Endometrial microvascular endothelial cells (primary cell): ENCODE data around the gene FBLN2. TPM values are rescaled to one million over a fixed set of nuclear protein-coding genes. Genes with fewer than 3 reads are reported as not detected.

Source experiments
- in situ Hi-C: cut with HindIII; loops from 2 replicates; pipeline ENCODE4 v1.10.0; 2017; ENCODE audit warnings: low sequenced_read_pairs, low pct_unique_long_range_greater_than_20kb; ENCODE audit errors: inconsistent ontology term
- total RNA-seq: library from RNA; depleted of rRNA; stranded (reverse); fragments of >200 nt; gene quantifications from one replicate; pipeline ENCODE4 v1.2.3, GENCODE V29; 2015; ENCODE audit errors: inconsistent ontology term

Gene FBLN2
- total RNA-seq, 1 donor from 2014 or later, result 0.37 TPM

DNA sequence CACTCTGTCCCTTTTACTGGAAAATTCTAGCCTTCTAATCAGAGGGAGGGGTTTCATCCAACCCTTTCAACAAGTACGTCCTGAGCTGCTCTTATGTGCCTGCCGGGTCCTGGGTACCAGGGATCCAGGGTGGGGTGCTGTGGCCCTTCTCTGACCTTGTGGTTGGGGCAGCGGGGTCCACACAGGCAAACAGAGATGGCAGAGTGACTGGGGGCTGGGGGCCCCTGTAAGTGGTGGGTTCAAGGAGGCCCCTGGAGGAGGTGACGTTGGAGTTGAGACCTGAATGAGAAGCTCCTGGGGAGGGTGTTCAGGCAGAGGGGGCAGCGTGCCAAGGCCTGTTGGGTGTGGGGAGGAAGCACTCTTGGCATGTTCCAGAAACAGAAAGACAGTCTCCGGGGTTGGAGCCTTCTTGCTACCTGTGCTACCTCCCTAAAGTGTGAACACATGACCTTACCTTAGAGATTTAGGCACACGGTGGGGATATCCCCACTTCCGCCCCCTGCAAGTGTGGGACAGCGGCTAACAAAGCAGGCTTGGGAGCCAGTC is 78.1 kb downstream of the FBLN2 start:
- in situ Hi-C loops, result no loop called here

- in situ Hi-C loops, result no loop called here
Measured at GRCh38 chr3:13627681-13628080, 78.8 kb downstream of the FBLN2 start.

DNA sequence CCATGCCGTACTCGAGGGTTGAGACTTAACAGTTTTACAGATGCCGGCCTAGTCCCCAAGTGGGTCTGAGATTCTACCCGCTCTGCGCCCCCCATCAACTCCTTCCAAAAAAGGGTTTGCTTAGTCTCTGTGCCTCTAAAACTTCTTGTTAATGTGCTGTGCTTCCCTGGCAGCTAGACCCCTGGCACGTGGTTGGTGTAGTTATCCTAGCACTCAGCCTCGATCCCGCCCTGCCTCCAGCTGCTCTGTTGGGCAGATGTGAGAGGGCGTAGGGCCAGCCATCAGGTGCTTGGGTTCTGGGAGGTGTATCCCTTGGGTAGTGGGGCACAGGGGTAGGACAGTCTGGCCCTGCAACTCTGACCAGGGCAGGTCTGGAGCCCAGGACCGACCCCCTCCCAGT is 79.5 kb downstream of the FBLN2 start:
- in situ Hi-C loops, result no loop called here

- in situ Hi-C loops, result no loop called here
Measured at GRCh38 chr3:13628841-13629551, 80.1 kb downstream of the FBLN2 start.

- in situ Hi-C loops, result no loop called here
Measured at GRCh38 chr3:13629644-13630043, 80.7 kb downstream of the FBLN2 start.

- in situ Hi-C loops, result no loop called here
Measured at GRCh38 chr3:13631256-13631655, 82.3 kb downstream of the FBLN2 start.

- in situ Hi-C loops, result no loop called here
Measured at GRCh38 chr3:13633176-13633575, 84.3 kb downstream of the FBLN2 start.

GRCh38 chr3:13634151-13634550 is 85.2 kb downstream of the FBLN2 start:
- in situ Hi-C loops, result no loop called here

DNA sequence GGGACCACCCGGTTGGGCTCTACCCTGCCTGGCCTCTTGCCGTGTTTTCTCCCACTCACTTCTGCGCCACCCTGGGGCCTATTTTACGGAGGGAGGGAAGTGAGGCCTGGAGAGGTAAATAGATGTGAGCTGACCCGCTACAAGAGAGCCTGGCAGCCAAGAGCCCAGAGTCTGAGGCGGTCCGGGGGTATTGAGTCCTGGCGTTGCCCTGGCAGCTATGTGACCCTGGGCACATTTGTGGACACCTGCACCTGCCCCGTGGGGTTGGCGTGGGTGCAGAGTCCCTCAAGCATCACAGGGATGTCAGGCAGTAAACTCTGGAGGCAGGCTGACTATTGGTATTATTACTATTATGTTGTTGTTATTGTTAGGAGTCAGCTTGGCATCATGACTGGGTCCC is 85.7 kb downstream of the FBLN2 start:
- in situ Hi-C loops, result no loop called here

GRCh38 chr3:13636186-13636585 is 87.3 kb downstream of the FBLN2 start:
- in situ Hi-C loops, result no loop called here

GRCh38 chr3:13636874-13637273 is 87.9 kb downstream of the FBLN2 start:
- in situ Hi-C loops, result no loop called here

GRCh38 chr3:13637311-13637891 is 88.5 kb downstream of the FBLN2 start:
- in situ Hi-C loops, result no loop called here

GRCh38 chr3:13637953-13638352 is 89.0 kb downstream of the FBLN2 start:
- in situ Hi-C loops, result no loop called here

GRCh38 chr3:13638927-13639326 is 90.0 kb downstream of the FBLN2 start:
- in situ Hi-C loops, result no loop called here

GRCh38 chr3:13642597-13642996 is 93.7 kb downstream of the FBLN2 start:
- in situ Hi-C loops, result loop anchor here (10.0 kb wide), 1 partner anchor 128 kb away; no protein-coding TSS in a partner anchor

- in situ Hi-C loops, result loop anchor here (10.0 kb wide), 1 partner anchor 130 kb away; no protein-coding TSS in a partner anchor
Measured at GRCh38 chr3:13644341-13645117, 95.6 kb downstream of the FBLN2 start.

DNA sequence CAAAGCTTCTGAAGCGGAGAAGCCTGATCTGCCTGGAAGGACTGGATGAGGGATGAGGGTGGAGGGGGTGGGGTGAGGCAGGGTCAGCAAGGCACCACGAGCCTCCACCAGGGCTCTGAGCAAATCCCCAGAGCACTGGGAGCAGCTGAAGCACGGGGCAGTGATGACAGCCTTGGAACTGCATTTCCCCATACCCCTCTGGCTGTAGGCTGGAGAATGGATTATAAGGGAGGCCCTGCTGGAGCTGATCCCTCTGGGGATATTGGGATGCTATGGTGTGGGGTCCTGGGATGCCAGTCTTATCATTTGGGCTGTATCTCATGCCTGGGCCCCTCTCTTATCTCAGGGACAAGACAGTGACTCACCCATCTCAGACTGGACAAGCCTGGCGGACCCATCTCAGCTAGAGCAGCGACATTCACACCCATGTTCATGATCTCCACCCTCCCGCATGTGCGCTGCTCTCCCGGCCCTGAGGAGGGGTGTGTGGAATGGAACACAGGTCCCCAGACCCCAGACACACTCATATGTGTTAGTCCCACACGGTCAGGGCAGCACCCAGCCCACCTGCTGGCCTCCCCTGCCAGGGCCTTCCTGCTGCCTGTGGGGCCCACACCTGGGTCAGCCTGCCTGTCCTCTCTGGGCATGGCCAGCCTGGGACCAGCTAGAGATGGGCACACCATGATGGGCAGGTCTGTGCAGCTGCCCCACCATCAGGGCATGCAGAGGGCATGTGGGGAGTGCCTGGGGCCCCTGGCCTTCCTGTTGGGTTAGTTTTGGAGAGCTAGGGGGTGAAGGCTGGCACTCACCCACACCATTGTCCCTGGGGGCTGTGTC is 97.1 kb downstream of the FBLN2 start:
- in situ Hi-C loops, result loop anchor here (10.0 kb wide), 1 partner anchor 131 kb away; no protein-coding TSS in a partner anchor

GRCh38 chr3:13647298-13648059 is 98.6 kb downstream of the FBLN2 start:
- in situ Hi-C loops, result loop anchor here (10.0 kb wide), 1 partner anchor 133 kb away; no protein-coding TSS in a partner anchor
